Neural cell (in vitro differentiated cells): Measurements from ENCODE around the gene ZNF33A. TPM values are rescaled to one million over a fixed set of nuclear protein-coding genes. Genes with fewer than 3 reads are reported as not detected.

Source experiments
- H2AFZ ChIP-seq: fragments of 200-600, 300-800 bp; sonication (generic), shearing (Covaris generic); 2 replicates; pipeline ENCODE4 v1.6.0; 2014; ENCODE audit warnings: low read depth, mild to moderate bottlenecking, antibody characterized with exemption, low read length, moderate library complexity
- H3F3A ChIP-seq: fragments of 200-600 bp; shearing (Covaris generic); 2 replicates; pipeline ENCODE4 v1.6.1; 2016; ENCODE audit warnings: mild to moderate bottlenecking, moderate library complexity, mixed read lengths, antibody characterized with exemption, low read length; ENCODE audit not compliant: insufficient read depth, poor library complexity, severe bottlenecking
- H3K27ac ChIP-seq: fragments of 200-600, 300-800 bp; sonication (generic), shearing (Covaris generic); 2 replicates; pipeline ENCODE4 v1.5.1; 2014; ENCODE audit warnings: mild to moderate bottlenecking, low read length, moderate library complexity
- H3K27me3 ChIP-seq: fragments of 300-800, 200-600 bp; sonication (generic), shearing (Covaris generic); 2 replicates; pipeline ENCODE4 v1.6.0; 2014; ENCODE audit warnings: mild to moderate bottlenecking, low read depth, low read length, moderate library complexity; ENCODE audit not compliant: insufficient read depth
- H3K36me3 ChIP-seq: fragments of 300-800, 200-600 bp; sonication (generic), shearing (Covaris generic); 2 replicates; pipeline ENCODE4 v1.5.1; 2014; ENCODE audit warnings: mild to moderate bottlenecking, antibody characterized with exemption, low read length, moderate library complexity; ENCODE audit not compliant: insufficient read depth
- H3K4me2 ChIP-seq: fragments of 300-800, 200-600 bp; sonication (generic), shearing (Covaris generic); 2 replicates; pipeline ENCODE4 v1.6.0; 2014; ENCODE audit warnings: mild to moderate bottlenecking, low read length
- H3K4me3 ChIP-seq: fragments of 300-800, 200-600 bp; sonication (generic), shearing (Covaris generic); 2 replicates; pipeline ENCODE4 v1.5.1; 2014; ENCODE audit warnings: mild to moderate bottlenecking, low read length, moderate library complexity
- H3K79me2 ChIP-seq: fragments of 200-600 bp; shearing (Covaris generic); replicated peaks from 2 replicates; pipeline ENCODE4 v1.6.0; 2014; ENCODE audit warnings: mild to moderate bottlenecking, low read length, moderate library complexity; ENCODE audit not compliant: insufficient read depth
- H3K9ac ChIP-seq: fragments of 300-800, 200-600 bp; sonication (generic), shearing (Covaris generic); 2 replicates; pipeline ENCODE4 v1.6.1; 2016; ENCODE audit warnings: mild to moderate bottlenecking, low read length, mixed read lengths
- H3K9me2 ChIP-seq: fragments of 200-600 bp; shearing (Covaris generic); 2 replicates; pipeline ENCODE4 v1.6.1; 2016; ENCODE audit warnings: mild to moderate bottlenecking, low read length, mixed read lengths; ENCODE audit not compliant: insufficient read depth
- H3K9me3 ChIP-seq: fragments of 200-600, 300-800 bp; sonication (generic), shearing (Covaris generic); 2 replicates; pipeline ENCODE4 v1.6.1; 2016; ENCODE audit warnings: mild to moderate bottlenecking, mixed run types, low read length, moderate library complexity, mixed read lengths
- H4K20me1 ChIP-seq: fragments of 200-600 bp; shearing (Covaris generic); 2 replicates; pipeline ENCODE4 v1.6.1; 2016; ENCODE audit warnings: mild to moderate bottlenecking, mixed run types; ENCODE audit not compliant: insufficient read depth
- CTCF ChIP-seq: fragments of 450-650 bp; IDR thresholded peaks from 2 replicates; pipeline ENCODE4 v1.5.1; 2014; ENCODE audit warnings: antibody characterized with exemption, mild to moderate bottlenecking, moderate library complexity; ENCODE audit not compliant: poor library complexity, severe bottlenecking
- EP300 ChIP-seq: fragments of 450-650 bp; conservative IDR thresholded peaks from 2 replicates; pipeline ENCODE4 v1.6.1; 2014; ENCODE audit warnings: antibody characterized with exemption, mild to moderate bottlenecking, moderate library complexity; ENCODE audit not compliant: poor library complexity, severe bottlenecking
- EZH2 ChIP-seq: fragments of 200-600, 300-800 bp; shearing (Covaris generic), sonication (generic); IDR thresholded peaks from 2 replicates; pipeline ENCODE4 v1.6.1; 2014; ENCODE audit warnings: antibody characterized with exemption, low read length, borderline replicate concordance, mild to moderate bottlenecking; ENCODE audit not compliant: insufficient read depth, poor library complexity, severe bottlenecking
- MXI1 ChIP-seq: fragments of 450-650 bp; conservative IDR thresholded peaks from 2 replicates; pipeline ENCODE4 v1.6.1; 2014; ENCODE audit warnings: antibody characterized with exemption, mild to moderate bottlenecking; ENCODE audit not compliant: poor library complexity, severe bottlenecking
- POLR2AphosphoS5 ChIP-seq: IDR thresholded peaks from 2 replicates; pipeline ENCODE4 v1.6.1; 2012
- REST ChIP-seq: IDR thresholded peaks from 2 replicates; pipeline ENCODE4 v1.6.1; 2012; ENCODE audit warnings: borderline replicate concordance
- SMC3 ChIP-seq: fragments of 450-650 bp; conservative IDR thresholded peaks from 2 replicates; pipeline ENCODE4 v1.6.1; 2014; ENCODE audit warnings: antibody characterized with exemption, mild to moderate bottlenecking, moderate library complexity; ENCODE audit not compliant: poor library complexity
- TAF1 ChIP-seq: IDR thresholded peaks from 2 replicates; pipeline ENCODE4 v1.6.1; 2012; ENCODE audit warnings: low read depth
- polyA plus RNA-seq: library from polyadenylated mRNA; depleted of rRNA; stranded (reverse); fragments of >200 nt; gene quantifications from 2 replicates; pipeline ENCODE4 v1.2.3, GENCODE V29; 2014

The ZNF33A gene
- polyA plus RNA-seq, 1 donor from 2014 or later = 55.5 TPM

- Histone ChIP-seq H3K27ac (no peak overlapping the region), H3K9me3 (no peaks in the 10 kb centered on the region), H2AFZ (no peak overlapping the region), H3K9ac (no peak overlapping the region), H3K79me2 (no peaks in the 10 kb centered on the region), H3K27me3 (no peaks in the 10 kb centered on the region), H3K4me3 (no peak overlapping the region), H3K4me2 (no peak overlapping the region), H4K20me1 (no peaks in the 10 kb centered on the region), H3F3A (no peaks in the 10 kb centered on the region), H3K9me2 (no peaks in the 10 kb centered on the region), H3K36me3 (peaks cover 12% of the 10 kb centered on the region)
- no peak for TF ChIP-seq CTCF
- no peak for TF ChIP-seq REST
- TF ChIP-seq EZH2 = no peak
These were observed 27.8 kb downstream of the ZNF33A start for GRCh38 chr10:38038107-38038931.

DNA sequence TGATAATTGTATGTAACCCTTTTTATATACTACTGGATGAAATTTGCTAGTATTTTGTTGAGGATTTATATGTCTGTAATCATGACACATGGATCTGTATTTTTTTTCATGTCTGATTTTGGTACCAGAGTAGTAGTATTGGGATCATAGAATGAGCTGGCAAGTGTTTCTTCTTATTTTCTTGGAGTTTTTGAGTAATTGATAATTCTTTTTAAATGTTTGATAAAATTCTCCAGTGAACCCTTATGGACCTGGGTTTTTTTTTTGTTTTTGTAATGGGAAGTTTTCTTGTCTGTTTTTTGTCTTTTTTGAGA is 28.4 kb downstream of the ZNF33A start:
- no peaks in the 10 kb centered on the region for H3K27me3 ChIP-seq
- H2AFZ ChIP-seq = no peak overlapping the region
- H3K79me2 ChIP-seq = no peaks in the 10 kb centered on the region
- H3K4me2 ChIP-seq = no peak overlapping the region
- no peaks in the 10 kb centered on the region for H3K9me3 ChIP-seq
- no peak overlapping the region for H3K4me3 ChIP-seq
- H4K20me1 ChIP-seq = no peaks in the 10 kb centered on the region
- no peaks in the 10 kb centered on the region for H3F3A ChIP-seq
- no peak overlapping the region for H3K27ac ChIP-seq
- TF ChIP-seq SMC3 (no peak), CTCF (no peak), TAF1 (no peak), POLR2AphosphoS5 (no peak), REST (no peak), MXI1 (no peak), EZH2 (no peak), EP300 (no peak)
- no peak overlapping the region for H3K9ac ChIP-seq
- peaks cover 12% of the 10 kb centered on the region for H3K36me3 ChIP-seq
- no peaks in the 10 kb centered on the region for H3K9me2 ChIP-seq
